Myocyte (in vitro differentiated cells): Measurements from ENCODE around the gene CDT1. TPM values are rescaled to one million over a fixed set of nuclear protein-coding genes. Genes with fewer than 3 reads are reported as not detected.
A peak's percentile ranks its signal among the peaks of the same experiment; 100 is the strongest.
"Not testable (repeated sequence)": the region's sequence is repeated elsewhere in the genome, so short reads cannot be mapped to it uniquely, and the experiment has no call there.

Source experiments
- DNase-seq: peaks from one replicate; pipeline ENCODE4 v3.0.0-alpha.2; 2012; ENCODE audit warnings: low read depth
- total RNA-seq: library from RNA; depleted of rRNA; stranded (reverse); fragments of >200 nt; gene quantifications from 2 replicates; pipeline ENCODE4 v1.2.3, GENCODE V29; 2014

Gene CDT1
- total RNA-seq, 1 donor from 2014 or later, result 0.16 TPM

DNA sequence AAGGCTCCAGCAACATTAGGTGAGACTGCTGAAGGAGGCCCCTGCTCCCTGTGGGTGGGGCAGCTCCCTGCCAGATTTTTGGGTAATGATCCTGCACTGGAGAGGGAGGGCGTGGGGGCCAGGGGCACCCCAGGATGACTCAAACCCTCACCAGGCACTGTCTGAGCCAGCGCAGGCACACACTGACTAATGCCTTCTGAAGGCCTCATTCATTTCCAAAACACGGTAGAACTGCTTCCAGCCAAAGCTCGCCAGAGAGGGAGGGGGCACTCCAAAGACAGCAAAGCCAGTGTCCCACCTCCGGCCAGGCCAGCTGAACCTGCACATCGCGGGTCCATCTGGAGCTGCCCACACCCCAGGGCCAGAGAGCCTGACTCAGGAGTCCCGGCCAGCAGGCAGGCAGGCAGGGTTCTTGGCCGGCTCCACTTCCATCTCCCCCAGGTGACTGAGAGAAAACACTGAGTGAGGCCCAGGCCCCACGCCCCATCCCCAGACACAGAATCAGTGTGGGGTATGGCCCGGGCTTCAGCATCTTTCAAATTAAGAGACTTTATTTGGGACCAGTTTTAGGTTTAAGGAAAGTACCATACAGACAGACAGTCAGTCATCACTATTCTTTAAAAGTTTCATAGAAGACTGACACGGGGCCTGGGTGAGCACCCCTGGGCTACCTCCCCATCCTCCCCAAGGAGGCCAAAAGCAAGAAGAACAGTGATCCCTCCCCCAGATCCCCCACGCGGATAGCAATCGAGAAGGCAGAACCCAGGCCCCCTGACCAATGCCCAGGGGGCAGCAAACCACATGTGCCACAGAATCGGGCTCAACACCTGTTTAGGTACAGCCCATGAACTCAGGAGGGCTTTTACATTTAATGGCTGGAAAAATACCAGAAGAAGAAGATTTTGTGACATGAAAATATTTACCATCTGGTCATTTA, 20.9 kb upstream of the CDT1 start:
- peak; percentile 59 for DNase-seq

- peak; percentile 61 for DNase-seq
Observed at GRCh38 chr16:88783391-88784073, 20.1 kb upstream of the CDT1 start.

DNA sequence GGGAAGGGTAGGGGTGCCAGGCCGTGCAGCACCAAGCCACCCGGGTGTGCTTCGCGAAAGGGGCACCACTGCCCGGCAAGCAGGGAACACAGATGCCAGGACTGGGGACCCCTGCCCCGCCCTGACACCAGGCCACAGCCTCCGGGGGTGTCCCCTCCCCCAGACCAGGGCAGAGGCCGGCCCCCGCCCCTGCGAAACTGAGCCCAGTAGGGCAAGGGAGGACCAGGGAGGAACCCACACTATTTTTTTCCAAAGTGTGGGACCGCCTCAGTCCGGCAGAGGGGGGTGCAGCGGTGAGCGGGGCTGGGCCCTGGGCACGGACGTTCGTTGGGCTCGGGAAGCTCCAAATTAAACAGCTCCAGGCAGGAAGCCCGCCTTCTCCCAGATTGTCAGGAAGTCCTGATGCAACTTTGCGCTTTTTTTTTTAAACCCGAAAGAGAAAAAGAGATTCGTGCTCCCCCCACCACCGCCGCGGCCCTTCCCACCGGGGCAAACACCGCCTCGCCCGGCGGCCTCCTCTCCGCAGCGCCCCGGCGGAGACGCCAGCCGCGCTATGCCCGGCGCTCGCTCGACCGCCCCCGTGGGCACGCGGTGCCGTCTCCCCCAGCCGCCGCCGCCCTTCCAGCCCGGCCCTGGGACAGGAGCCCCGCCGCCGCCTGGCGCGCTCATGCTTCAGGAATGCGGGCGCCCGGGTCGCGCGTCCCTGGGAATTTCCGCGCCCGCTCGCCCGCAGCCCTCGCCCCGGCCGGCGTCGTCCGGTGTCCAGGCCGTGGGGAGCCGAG, 19.3 kb upstream of the CDT1 start:
- DNase-seq, result peak; percentile 83

DNA sequence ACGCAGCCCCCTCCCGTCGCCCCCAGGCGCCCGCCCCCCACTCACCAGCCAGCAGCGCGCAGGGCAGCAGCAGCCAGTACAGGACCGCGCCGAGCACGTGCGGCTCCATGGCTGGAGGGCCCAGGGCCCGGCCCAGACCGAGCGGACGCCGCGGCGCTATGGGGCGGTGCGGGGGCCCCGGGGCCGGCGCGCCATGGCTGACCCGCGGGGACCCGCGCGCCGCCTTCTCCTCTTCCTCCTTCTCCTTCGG, 18.8 kb upstream of the CDT1 start:
- DNase-seq, result no peak

GRCh38 chr16:88785106-88785924, 18.3 kb upstream of the CDT1 start, which contains the start of gene PIEZO1:
Gene PIEZO1 (minus strand): TSS chr16:88785220. CDS start chr16:88784964, 256 bp downstream.
- peak; percentile 78 for DNase-seq

- DNase-seq, result no peak
Observed at GRCh38 chr16:88787579-88788314, 15.8 kb upstream of the CDT1 start.

GRCh38 chr16:88788749-88789148, 14.8 kb upstream of the CDT1 start:
- not testable (repeated sequence) for DNase-seq

DNA sequence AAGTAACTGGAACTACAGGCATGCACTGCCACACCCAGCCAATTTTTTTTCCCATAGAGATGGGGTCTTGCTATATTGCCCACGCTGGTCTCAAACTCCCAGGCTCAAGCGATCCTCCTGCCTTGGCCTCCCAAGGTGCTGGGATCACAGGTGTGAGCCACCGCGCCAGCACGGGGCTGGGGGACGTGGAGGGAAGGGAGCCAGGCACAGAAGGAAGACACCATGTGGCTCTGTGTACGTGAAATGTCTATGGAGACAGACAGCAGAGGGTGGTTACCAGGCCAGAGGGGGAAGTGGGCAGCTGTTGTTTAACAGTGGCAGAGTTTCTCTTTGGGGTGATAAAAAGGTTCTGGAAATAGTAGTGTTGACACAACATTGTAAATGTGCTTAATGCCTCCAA, 14.0 kb upstream of the CDT1 start:
- peak; percentile 30 for DNase-seq

- DNase-seq, result no peak
Observed at GRCh38 chr16:88790312-88791211, 13.0 kb upstream of the CDT1 start.

DNA sequence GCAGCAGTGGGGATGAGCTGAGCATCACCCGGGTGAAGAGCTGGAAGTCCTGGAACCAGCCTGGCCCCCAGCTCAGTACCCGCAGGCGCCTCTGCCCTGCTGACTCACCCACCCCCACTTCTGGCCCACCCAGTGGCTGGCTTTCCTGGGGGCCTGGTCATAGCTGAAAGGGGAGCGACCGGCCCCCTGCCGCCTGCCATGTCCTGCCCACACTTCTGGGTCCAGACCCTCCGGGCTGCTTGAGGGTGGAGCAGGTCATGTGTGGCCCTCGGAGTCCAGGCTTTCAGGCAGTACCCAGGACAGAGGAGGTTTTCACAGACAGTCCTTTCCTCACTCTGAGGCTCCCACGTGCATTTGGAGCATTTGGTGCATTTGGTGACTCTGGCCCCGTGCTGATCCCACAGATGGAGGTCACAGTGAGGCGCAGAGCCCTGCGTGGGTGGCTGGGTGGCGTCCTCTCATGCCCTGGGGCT, 11.5 kb upstream of the CDT1 start:
- DNase-seq, result no peak

DNA sequence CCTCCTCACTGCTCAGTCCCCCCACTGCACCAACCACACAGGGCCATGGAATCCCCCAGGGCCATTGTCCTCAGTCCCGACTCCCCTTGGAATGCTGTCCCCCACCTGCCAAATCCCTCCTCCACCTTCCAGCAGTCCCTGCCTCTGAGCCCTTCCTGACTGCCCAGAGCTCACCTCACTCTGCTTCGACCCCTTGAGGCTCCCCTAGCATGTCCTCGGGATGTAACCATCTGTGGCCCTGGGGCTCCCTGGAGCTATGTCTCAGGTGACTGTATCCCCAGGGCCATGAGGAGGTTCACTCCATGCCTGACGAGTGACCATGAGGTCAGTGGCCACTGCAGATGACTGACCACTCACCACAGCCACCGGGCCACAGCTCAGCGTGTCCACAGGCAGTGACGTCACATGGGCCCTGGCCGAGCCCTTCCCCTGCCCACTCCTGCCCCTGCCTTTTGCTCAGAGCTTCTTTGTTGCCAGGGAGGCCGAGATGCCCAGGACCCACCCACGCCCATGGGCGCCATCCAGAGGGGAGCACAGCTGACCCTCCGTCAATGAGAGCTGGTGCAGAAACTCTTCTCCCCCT, 10.8 kb upstream of the CDT1 start:
- peak; percentile 27 for DNase-seq

GRCh38 chr16:88793251-88793954, 10.2 kb upstream of the CDT1 start:
- DNase-seq, result no peak

- no peak for DNase-seq
Observed at GRCh38 chr16:88796278-88796677, 7.3 kb upstream of the CDT1 start.

GRCh38 chr16:88798073-88798472, 5.5 kb upstream of the CDT1 start:
- DNase-seq, result no peak

GRCh38 chr16:88798772-88799455, 4.7 kb upstream of the CDT1 start:
- peak; percentile 27 for DNase-seq

GRCh38 chr16:88799569-88800276, 3.9 kb upstream of the CDT1 start:
- no peak for DNase-seq

DNA sequence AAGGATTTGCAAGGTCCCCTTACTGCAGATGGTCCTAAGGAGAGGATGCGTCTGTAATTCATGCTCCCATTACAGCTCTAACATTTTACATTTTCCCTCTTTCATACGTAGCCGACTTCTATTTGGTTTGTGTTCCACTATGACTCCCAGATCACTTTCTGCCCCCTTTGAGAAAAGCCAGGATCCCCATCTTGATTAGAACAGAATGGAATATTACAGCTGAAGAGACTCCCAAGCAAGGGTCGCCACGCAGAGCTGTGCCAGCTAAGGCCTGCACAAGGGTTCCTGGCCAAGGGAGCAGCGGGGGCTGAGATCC, 3.4 kb upstream of the CDT1 start:
- DNase-seq, result no peak
